ENCODE data around the gene RBM43.

RBM43 gene

GRCh38 chr2:151287513-151288250 is 26.0 kb upstream of the RBM43 start:
- no peaks in the 10 kb centered on the region for H3F3A ChIP-seq (ENCODE audit: low read depth)
- H2AFZ ChIP-seq (ENCODE audit: low read length): peak overlapping the region; percentile 24; the same call in 1 of the 2 replicates
- H4K20me1 ChIP-seq (ENCODE audit: insufficient read depth, low read length, poor library complexity, severe bottlenecking): peaks cover 33% of the 10 kb centered on the region
- H3K36me3 ChIP-seq (ENCODE audit: insufficient read depth, low read length): no peaks in the 10 kb centered on the region
- H3K9ac ChIP-seq (ENCODE audit: low read depth, low read length, poor library complexity, severe bottlenecking): peak overlapping the region; percentile 93
- H3K4me2 ChIP-seq (ENCODE audit: low read depth, low read length, poor library complexity, severe bottlenecking): peak overlapping the region; percentile 98
- no peaks in the 10 kb centered on the region for H3K9me2 ChIP-seq (replicated peaks; ENCODE audit: low read depth, low read length)
- no peaks in the 10 kb centered on the region for H3K9me3 ChIP-seq (ENCODE audit: insufficient read depth, low read depth, low read length)
- peak overlapping the region; percentile 95 for H3K4me3 ChIP-seq (ENCODE audit: low read length, poor library complexity, severe bottlenecking)
- no peaks in the 10 kb centered on the region for H3K27me3 ChIP-seq (ENCODE audit: insufficient read depth, low read length, poor library complexity, severe bottlenecking)
- peaks cover 69% of the 10 kb centered on the region for H3K79me2 ChIP-seq (ENCODE audit: insufficient read depth, low read length)
- peaks cover 42% of the 10 kb centered on the region for H3K4me1 ChIP-seq (ENCODE audit: insufficient read depth, low read length, poor library complexity, severe bottlenecking)
- no peak for TF ChIP-seq CTCF (conservative IDR thresholded peaks at IDR 0.05; ENCODE audit: low read length)
- no peak for TF ChIP-seq EZH2phosphoT487 (IDR thresholded peaks at IDR 0.05; ENCODE audit: borderline replicate concordance)

- H3K79me2 ChIP-seq (ENCODE audit: insufficient read depth, low read length): peaks cover 46% of the 10 kb centered on the region
- no peaks in the 10 kb centered on the region for H3F3A ChIP-seq (ENCODE audit: low read depth)
- H3K4me2 ChIP-seq (ENCODE audit: low read depth, low read length, poor library complexity, severe bottlenecking): no peak overlapping the region
- H3K36me3 ChIP-seq (ENCODE audit: insufficient read depth, low read length): peaks cover 42% of the 10 kb centered on the region
- peaks cover 30% of the 10 kb centered on the region for H3K4me1 ChIP-seq (ENCODE audit: insufficient read depth, low read length, poor library complexity, severe bottlenecking)
- peaks cover 29% of the 10 kb centered on the region for H4K20me1 ChIP-seq (ENCODE audit: insufficient read depth, low read length, poor library complexity, severe bottlenecking)
- no peak overlapping the region for H3K4me3 ChIP-seq (ENCODE audit: low read length, poor library complexity, severe bottlenecking)
- H3K27me3 ChIP-seq (ENCODE audit: insufficient read depth, low read length, poor library complexity, severe bottlenecking): no peaks in the 10 kb centered on the region
- TF ChIP-seq CTCF (conservative IDR thresholded peaks at IDR 0.05; ENCODE audit: low read length): no peak
- TF ChIP-seq EZH2phosphoT487 (IDR thresholded peaks at IDR 0.05; ENCODE audit: borderline replicate concordance): no peak
- H3K9ac ChIP-seq (ENCODE audit: low read depth, low read length, poor library complexity, severe bottlenecking): no peak overlapping the region
- no peaks in the 10 kb centered on the region for H3K9me2 ChIP-seq (replicated peaks; ENCODE audit: low read depth, low read length)
- no peak overlapping the region for H2AFZ ChIP-seq (ENCODE audit: low read length)
- H3K9me3 ChIP-seq (ENCODE audit: insufficient read depth, low read depth, low read length): no peaks in the 10 kb centered on the region
Observed at GRCh38 chr2:151282401-151282800, 20.7 kb upstream of the RBM43 start.

- no peak overlapping the region for H3K4me2 ChIP-seq (ENCODE audit: low read depth, low read length, poor library complexity, severe bottlenecking)
- H3K9ac ChIP-seq (ENCODE audit: low read depth, low read length, poor library complexity, severe bottlenecking): no peak overlapping the region
- peaks cover 62% of the 10 kb centered on the region for H3K36me3 ChIP-seq (ENCODE audit: insufficient read depth, low read length)
- no peak overlapping the region for H2AFZ ChIP-seq (ENCODE audit: low read length)
- peaks cover 16% of the 10 kb centered on the region for H4K20me1 ChIP-seq (ENCODE audit: insufficient read depth, low read length, poor library complexity, severe bottlenecking)
- H3K79me2 ChIP-seq (ENCODE audit: insufficient read depth, low read length): peaks cover 25% of the 10 kb centered on the region
- no peaks in the 10 kb centered on the region for H3F3A ChIP-seq (ENCODE audit: low read depth)
- no peak overlapping the region for H3K4me3 ChIP-seq (ENCODE audit: low read length, poor library complexity, severe bottlenecking)
- H3K9me2 ChIP-seq (replicated peaks; ENCODE audit: low read depth, low read length): no peaks in the 10 kb centered on the region
- TF ChIP-seq EZH2phosphoT487 (IDR thresholded peaks at IDR 0.05; ENCODE audit: borderline replicate concordance) (no peak), CTCF (conservative IDR thresholded peaks at IDR 0.05; ENCODE audit: low read length) (no peak)
- H3K4me1 ChIP-seq (ENCODE audit: insufficient read depth, low read length, poor library complexity, severe bottlenecking): peaks cover 12% of the 10 kb centered on the region
- no peaks in the 10 kb centered on the region for H3K9me3 ChIP-seq (ENCODE audit: insufficient read depth, low read depth, low read length)
- H3K27me3 ChIP-seq (ENCODE audit: insufficient read depth, low read length, poor library complexity, severe bottlenecking): no peaks in the 10 kb centered on the region
Observed at GRCh38 chr2:151280271-151280670, 18.6 kb upstream of the RBM43 start.

All from Loucy (cell line).